ENCODE data around the gene NSD2. TPM values are rescaled to one million over a fixed set of nuclear protein-coding genes. Genes with fewer than 3 reads are reported as not detected.
"Not testable (repeated sequence)": the region's sequence is repeated elsewhere in the genome, so short reads cannot be mapped to it uniquely, and the experiment has no call there.

Gene NSD2
- total RNA-seq, 1 donor from 2014 or later: 43.4 TPM

DNA sequence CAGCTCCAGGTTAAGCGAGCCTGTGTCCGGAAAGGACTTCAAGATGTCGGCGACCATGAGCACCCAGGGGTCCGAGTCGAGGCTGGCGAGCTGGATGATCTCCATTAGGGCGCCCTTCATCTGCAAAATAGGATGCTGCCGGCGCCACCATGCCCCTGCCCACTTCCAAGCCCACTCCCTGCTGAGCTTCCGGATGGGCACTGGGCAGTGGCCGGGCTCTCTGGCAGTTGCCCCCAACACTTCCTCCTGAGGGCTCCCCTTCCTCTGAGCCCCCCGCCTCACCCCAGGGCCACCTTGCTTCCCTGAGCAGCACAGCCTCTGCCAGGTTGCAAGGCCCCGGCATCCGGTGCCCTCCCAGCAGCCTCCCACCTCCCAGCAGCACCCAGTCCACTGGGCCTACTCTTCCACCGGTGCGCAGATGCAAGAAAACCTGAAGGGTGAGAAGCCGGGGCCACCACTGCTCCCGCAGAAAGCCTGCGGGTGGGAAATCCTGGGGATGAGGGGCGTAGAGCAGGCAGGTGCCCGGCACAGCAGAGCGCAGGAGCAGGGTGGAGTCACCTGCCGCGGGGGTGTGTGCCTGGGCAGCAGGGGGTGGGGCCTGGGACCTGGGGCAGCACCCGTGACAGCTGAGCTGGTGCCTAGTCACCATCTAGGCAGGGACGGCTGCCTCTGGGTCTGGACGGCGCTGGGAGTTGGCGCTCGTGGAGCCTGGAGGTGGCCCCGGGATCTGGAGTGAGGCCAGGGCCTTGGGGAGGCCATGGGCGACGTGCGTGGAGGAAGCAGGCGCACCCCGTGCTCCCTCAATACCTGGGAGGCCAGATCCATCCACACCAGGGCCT, 120.6 kb downstream of the NSD2 start:
- DNase-seq (ENCODE audit: low read depth) (no peak), FAIRE-seq (no peak)
- no peaks in the 10 kb centered on the region for H3K27me3 ChIP-seq (ENCODE audit: control insufficient read depth, insufficient read depth, low read length)
- no peak overlapping the region for H3K4me3 ChIP-seq (ENCODE audit: low read depth, low read length)
- H3K36me3 ChIP-seq (ENCODE audit: control insufficient read depth, insufficient read depth, low read length): peaks cover 13% of the 10 kb centered on the region
- TF ChIP-seq, protein P1, sequence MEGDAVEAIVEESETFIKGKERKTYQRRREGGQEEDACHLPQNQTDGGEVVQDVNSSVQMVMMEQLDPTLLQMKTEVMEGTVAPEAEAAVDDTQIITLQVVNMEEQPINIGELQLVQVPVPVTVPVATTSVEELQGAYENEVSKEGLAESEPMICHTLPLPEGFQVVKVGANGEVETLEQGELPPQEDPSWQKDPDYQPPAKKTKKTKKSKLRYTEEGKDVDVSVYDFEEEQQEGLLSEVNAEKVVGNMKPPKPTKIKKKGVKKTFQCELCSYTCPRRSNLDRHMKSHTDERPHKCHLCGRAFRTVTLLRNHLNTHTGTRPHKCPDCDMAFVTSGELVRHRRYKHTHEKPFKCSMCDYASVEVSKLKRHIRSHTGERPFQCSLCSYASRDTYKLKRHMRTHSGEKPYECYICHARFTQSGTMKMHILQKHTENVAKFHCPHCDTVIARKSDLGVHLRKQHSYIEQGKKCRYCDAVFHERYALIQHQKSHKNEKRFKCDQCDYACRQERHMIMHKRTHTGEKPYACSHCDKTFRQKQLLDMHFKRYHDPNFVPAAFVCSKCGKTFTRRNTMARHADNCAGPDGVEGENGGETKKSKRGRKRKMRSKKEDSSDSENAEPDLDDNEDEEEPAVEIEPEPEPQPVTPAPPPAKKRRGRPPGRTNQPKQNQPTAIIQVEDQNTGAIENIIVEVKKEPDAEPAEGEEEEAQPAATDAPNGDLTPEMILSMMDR (IDR thresholded peaks at IDR 0.05; ENCODE audit: insufficient read depth, low read length, severe bottlenecking): no peak

DNA sequence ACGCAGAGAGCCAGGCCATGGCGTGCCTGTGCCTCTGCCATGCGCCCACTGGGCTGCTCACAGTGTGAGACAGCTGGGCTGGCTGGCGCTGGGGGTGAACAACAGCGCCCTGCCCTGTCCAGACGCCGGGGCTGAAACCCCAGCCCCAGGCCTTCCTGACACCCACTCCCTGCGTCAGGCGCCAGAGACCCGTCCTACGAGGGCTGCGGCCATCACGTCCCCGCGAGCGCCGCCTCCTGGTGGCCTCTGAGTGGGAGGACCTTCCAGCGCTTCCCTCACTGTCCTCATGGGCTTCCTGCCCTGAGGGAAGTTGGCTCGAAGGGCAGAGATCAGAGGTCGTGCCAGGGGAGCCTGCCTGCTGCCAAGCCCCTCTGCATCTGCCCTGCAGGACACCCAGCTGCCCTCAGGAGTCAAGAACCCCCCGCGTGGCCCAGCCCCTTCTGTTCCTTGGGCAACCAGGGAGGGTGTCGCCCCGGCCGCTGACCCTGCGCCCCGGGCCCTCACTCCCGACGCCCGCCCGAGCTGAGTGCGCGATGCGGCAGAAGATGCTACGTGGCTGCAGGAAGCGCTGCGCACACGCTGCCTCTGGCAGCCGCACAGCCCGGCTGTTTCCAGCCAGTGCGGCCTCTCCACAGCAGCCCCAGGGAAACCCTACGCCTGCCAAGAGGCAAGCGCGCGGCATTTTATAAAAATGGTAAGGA, 121.4 kb downstream of the NSD2 start:
- Histone ChIP-seq H3K27me3 (ENCODE audit: control insufficient read depth, insufficient read depth, low read length) (no peaks in the 10 kb centered on the region), H3K36me3 (ENCODE audit: control insufficient read depth, insufficient read depth, low read length) (peaks cover 10% of the 10 kb centered on the region), H3K4me3 (ENCODE audit: low read depth, low read length) (no peak overlapping the region)
- FAIRE-seq (no peak), DNase-seq (ENCODE audit: low read depth) (no peak)
- TF ChIP-seq, protein P1 (IDR thresholded peaks at IDR 0.05; ENCODE audit: insufficient read depth, low read length, severe bottlenecking): no peak

DNA sequence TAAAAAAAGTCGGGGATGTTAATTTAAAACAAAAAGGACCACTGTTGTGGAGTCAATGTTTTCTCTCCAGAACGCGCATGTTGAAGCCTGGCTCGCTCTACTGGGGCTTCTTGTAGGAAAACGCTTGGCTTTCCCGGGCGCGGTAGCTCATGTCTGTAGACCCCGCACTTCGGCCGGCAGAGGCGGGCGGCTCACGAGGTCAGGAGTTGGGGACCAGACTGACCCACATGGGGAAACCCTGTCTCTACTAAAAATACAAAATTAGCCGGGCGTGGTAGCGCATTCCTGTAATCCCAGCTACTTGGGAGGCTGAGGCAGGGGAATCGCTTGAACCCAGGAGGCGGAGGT, 122.0 kb downstream of the NSD2 start:
- Histone ChIP-seq H3K27me3 (ENCODE audit: control insufficient read depth, insufficient read depth, low read length) (no peaks in the 10 kb centered on the region), H3K4me3 (ENCODE audit: low read depth, low read length) (no peak overlapping the region), H3K36me3 (ENCODE audit: control insufficient read depth, insufficient read depth, low read length) (peaks cover 10% of the 10 kb centered on the region)
- TF ChIP-seq, protein P1 (IDR thresholded peaks at IDR 0.05; ENCODE audit: insufficient read depth, low read length, severe bottlenecking): no peak
- DNase-seq (ENCODE audit: low read depth): no peak
- no peak for FAIRE-seq

DNA sequence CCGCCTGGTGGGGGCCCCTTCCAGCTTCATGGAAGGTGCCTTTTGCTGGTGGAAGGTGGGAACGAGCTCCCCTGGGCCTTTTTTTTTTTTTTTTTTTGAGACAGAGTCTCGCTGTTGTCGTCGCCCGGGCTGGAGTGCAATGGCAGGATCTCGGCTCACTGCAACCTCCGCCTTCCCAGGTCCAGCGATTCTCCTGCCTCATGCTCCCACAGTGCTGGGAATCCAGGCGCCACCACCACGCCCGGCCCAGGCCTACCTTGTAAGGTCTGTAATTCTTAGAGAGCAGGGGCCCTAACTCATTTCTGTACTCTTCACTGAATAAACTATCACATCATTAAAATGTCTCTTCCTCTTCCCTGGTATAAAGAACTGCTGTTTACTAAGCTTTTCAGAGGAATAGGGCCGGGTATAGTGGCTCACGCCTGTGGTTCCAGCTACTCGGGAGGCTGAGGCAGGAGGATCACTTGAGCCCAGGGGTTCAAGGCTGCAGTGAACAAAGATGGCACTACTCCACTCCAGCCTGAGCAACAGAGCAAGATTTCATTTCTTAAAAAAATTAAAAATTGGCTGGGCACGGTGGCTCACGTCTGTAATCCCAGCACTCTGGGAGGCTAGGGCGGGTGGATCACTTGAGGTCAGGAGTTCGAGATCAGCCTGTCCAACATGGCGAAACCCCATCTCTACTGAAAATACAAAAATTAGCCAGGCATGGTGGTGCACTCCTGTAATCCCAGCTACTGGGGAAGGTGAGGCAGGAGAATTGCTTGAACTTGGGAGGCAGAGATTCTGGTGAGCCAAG, 122.7 kb downstream of the NSD2 start:
- not testable (repeated sequence) for DNase-seq (ENCODE audit: low read depth); H3K27me3 ChIP-seq (ENCODE audit: control insufficient read depth, insufficient read depth, low read length); H3K4me3 ChIP-seq (ENCODE audit: low read depth, low read length); FAIRE-seq; H3K36me3 ChIP-seq (ENCODE audit: control insufficient read depth, insufficient read depth, low read length)

DNA sequence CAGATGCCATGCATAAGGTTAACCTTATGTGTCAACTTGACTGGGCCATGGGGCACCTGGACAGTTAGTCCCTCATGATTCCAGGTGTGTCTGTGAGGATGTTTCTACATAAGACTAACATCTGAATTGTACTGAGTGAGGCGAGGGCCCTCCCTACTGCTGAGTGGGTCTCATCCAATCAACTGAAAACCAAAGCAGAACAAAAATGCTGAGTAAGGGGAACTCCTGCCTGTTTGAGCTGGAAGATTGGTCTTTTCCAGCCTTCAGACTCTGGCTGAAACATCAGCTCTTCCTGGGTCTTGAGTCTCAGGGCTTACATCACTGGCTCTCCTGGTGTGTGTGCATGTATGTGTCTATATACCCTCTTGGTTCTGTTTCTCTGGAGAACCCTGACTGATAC, 123.7 kb downstream of the NSD2 start:
- H3K27me3 ChIP-seq (ENCODE audit: control insufficient read depth, insufficient read depth, low read length): no peaks in the 10 kb centered on the region
- H3K4me3 ChIP-seq (ENCODE audit: low read depth, low read length): no peak overlapping the region
- H3K36me3 ChIP-seq (ENCODE audit: control insufficient read depth, insufficient read depth, low read length): peaks cover 5% of the 10 kb centered on the region
- DNase-seq (ENCODE audit: low read depth): no peak
- no peak for FAIRE-seq
- TF ChIP-seq, protein P1 (IDR thresholded peaks at IDR 0.05; ENCODE audit: insufficient read depth, low read length, severe bottlenecking): no peak

Data from bronchial epithelial cell (primary cell).